ENCODE results near the gene NHS.

The NHS gene

GRCh38 chrX:17748684-17749083, 373.7 kb downstream of the NHS start:
- DNase-seq (ENCODE audit: insufficient read length, low spot score), result no peak
- no peak for TF ChIP-seq POLR2A (IDR thresholded peaks at IDR 0.05; ENCODE audit: low read depth, low read length)
- no peak for FAIRE-seq

- FAIRE-seq (no peak), DNase-seq (ENCODE audit: insufficient read length, low spot score) (no peak)
- no peak for TF ChIP-seq POLR2A (IDR thresholded peaks at IDR 0.05; ENCODE audit: low read depth, low read length)
These were observed 375.4 kb downstream of the NHS start for GRCh38 chrX:17750436-17750835.

- FAIRE-seq (no peak), DNase-seq (ENCODE audit: insufficient read length, low spot score) (no peak)
- no peak for TF ChIP-seq POLR2A (IDR thresholded peaks at IDR 0.05; ENCODE audit: low read depth, low read length)
These were observed 383.4 kb downstream of the NHS start for GRCh38 chrX:17758382-17758781.

GRCh38 chrX:17759990-17760389, 385.0 kb downstream of the NHS start:
- FAIRE-seq (no peak), DNase-seq (ENCODE audit: insufficient read length, low spot score) (no peak)
- TF ChIP-seq POLR2A (IDR thresholded peaks at IDR 0.05; ENCODE audit: low read depth, low read length), result no peak

DNA sequence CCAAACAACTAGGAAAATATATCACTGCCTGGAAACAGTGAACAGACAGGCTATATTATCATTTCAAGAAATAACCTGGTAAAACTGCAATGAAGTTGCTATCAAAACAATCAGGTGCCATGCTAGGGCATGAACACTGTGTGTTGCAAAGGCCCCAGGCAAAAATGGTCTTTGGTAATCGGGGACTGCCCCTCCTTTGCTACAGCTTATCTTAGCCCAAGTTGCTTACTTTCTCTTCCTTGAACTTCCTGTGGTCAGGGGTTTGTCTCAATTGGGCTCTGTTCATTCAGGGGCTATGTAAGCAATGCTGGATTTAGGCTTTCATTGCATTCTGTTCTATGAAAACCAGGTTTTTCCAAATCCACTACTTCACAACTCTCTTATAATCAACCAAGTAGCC, 392.7 kb downstream of the NHS start:
- FAIRE-seq (no peak), DNase-seq (ENCODE audit: insufficient read length, low spot score) (no peak)
- no peak for TF ChIP-seq POLR2A (IDR thresholded peaks at IDR 0.05; ENCODE audit: low read depth, low read length)

DNA sequence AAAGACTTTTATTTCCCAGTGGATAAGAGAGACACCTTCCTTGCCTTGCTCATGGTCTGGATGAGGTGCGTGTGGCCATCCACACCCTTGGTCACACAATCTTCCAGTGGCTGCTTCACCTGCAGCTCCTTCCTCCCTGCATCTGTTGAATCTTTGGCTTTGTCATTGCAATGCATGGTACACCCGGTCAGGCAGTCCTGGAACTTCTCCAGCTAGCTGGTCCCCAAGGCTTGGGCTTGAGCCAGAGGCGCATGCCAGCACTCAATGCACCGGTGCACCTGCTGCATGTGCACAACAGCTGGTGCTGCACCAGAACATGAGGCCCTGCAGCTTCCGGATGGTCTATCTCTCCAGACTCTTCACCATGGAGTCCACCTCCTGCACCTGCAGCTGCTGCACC, 394.0 kb downstream of the NHS start:
- no peak for DNase-seq (ENCODE audit: insufficient read length, low spot score)
- FAIRE-seq, result no peak
- TF ChIP-seq POLR2A (IDR thresholded peaks at IDR 0.05; ENCODE audit: low read depth, low read length), result no peak

- FAIRE-seq (no peak), DNase-seq (ENCODE audit: insufficient read length, low spot score) (no peak)
- no peak for TF ChIP-seq POLR2A (IDR thresholded peaks at IDR 0.05; ENCODE audit: low read depth, low read length)
These were observed 394.8 kb downstream of the NHS start for GRCh38 chrX:17769701-17770269.

DNA sequence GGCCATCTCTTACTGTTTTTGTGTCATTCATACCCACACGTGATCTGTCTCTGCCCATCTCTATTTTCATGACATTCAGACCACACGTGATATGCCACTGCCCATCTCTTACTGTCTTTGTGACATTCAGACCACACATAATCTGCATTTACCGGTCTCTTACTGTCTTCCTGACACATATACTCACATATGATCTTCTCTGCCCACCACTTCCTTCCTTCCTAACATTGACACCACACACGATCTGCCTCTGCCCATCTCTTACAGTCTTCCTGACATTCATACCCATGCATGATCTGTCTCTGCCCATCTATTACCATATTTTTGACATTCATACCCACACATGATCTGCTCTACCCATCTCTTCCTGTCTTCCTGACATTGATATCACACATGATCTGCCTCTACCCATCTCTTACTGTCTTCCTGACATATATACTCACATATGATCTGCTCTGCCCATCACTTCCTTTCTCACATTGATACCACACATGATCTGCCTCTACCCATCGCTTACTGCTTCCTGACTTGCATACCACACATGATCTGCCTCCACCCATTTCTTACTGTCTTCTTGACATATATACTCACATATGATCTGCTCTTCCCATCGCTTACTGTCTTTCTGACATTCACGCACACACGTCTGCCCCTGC, 398.3 kb downstream of the NHS start:
- no peak for FAIRE-seq
- TF ChIP-seq POLR2A (IDR thresholded peaks at IDR 0.05; ENCODE audit: low read depth, low read length), result no peak
- no peak for DNase-seq (ENCODE audit: insufficient read length, low spot score)

DNA sequence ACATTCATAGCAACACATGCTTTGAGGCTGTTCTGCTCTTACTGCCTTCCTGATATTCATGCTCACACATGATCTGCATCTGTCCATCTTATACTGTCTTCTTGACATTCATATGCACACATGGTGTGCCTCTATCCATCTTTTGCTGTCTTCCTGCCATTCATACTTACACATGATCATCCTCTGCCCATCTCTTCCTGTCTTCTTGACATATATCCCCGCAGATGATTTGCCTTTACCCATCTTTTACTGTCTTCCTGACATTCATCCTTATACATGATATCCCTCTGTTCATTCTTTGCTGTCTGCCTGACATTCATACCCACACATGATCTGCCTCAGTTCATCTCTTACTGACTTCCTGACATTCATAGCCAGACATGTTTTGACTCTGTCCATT, 399.1 kb downstream of the NHS start:
- TF ChIP-seq POLR2A (IDR thresholded peaks at IDR 0.05; ENCODE audit: low read depth, low read length), result no peak
- DNase-seq (ENCODE audit: insufficient read length, low spot score), result no peak
- FAIRE-seq, result no peak

DNA sequence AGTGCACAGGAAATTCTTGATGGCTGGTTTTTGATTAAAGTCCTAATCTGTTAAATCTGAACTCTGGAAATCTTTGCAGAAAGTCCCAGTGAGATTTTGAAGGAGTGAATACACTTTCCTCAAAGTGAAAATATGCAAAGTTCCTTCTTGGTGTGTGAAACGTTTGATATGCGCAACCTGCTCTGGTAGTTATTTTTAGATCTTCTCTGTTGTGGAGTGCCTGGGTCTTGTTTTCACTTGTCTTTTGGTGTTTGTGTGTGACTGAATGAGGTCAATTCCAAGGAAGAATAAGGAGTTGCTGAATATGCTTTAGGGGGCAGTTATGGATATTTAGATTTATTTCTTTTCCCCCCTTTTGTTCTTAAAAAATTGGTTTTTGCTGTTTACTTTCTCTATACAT, 404.0 kb downstream of the NHS start:
- DNase-seq (ENCODE audit: insufficient read length, low spot score) (no peak), FAIRE-seq (no peak)
- no peak for TF ChIP-seq POLR2A (IDR thresholded peaks at IDR 0.05; ENCODE audit: low read depth, low read length)

DNA sequence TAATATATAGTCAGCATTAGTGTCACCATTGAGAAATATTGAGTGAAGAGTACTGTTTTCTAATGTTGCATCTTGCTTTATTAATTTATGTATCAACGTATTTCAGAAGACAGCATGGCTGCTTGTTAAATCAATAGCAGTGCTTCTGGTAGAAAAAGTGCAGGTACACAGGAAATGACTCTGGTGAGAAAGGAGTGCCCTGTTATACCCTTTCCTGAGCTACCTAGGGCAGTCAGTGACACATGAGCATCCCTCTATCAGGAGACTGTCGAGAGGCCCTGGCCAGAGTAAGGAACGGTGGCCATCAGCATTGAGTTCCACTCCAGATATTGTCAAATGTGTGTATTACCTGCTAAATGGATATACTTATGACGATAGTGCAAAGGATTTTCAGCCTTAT, 404.4 kb downstream of the NHS start:
- FAIRE-seq (no peak), DNase-seq (ENCODE audit: insufficient read length, low spot score) (no peak)
- TF ChIP-seq POLR2A (IDR thresholded peaks at IDR 0.05; ENCODE audit: low read depth, low read length), result no peak

All from H54 (cell line).